GM19397 (cell line): ENCODE measurements around the gene NSUN3.
A peak's percentile ranks its signal among the peaks of the same experiment; 100 is the strongest.
"Not testable (repeated sequence)": the region's sequence is repeated elsewhere in the genome, so short reads cannot be mapped to it uniquely, and the experiment has no call there.

Experiments
- ATAC-seq: cut with Tn5 transposase; IDR thresholded peaks from one replicate; pipeline ENCODE4 v1.9.1; 2021; ENCODE audit warnings: mild to moderate bottlenecking, moderate library complexity; ENCODE audit not compliant: unreplicated experiment

Gene NSUN3

DNA sequence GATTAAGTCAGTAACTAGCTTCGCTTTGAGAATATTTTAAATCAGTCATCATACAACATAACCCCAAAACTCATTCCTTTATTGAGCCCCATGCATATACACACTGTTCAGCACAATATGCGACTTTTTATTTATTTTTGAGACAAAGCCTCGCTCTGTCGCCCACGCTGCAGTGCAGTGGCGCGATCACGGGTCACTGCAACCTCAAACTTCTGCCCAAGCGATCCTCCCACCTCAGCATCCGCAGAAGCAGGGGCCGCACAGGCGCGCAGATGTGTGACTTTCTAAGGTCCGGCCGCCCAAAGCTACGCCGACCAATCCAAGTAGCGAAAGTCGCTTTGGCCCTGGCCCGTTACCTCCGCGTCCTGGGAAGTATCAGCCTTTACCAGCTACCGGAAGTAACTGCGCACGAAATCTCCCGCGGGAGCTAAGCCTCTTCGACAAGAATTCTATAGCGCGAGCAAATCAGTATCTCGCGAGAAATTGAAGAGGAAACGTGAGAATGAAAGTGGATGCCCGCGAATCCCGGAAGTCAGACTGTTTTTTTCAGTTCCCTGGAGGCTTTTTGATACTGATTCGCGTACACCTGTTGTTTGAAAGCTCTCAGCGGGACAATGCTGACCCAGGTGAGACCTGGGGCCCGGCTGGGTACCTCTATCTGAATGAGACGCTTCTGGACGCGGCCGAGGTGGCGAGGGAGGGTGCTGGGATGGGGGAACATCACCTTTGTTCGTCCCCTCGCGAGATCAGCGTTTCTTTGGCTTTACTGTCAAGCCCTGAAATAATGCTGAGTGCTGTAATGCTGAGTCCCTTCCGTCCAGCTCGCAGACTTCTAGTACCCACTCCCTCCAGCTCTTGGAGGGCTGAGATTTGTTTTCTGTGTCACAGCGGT lies at the start of gene NSUN3, which contains the start of gene DHFR2:
Gene NSUN3 (plus strand): TSS at position 549 of the 892 bp plus-strand sequence. CDS start 66 bp downstream, at position 615.
Gene DHFR2 (minus strand): TSS at position 404 of the 892 bp plus-strand sequence. CDS start 1,405 bp downstream, outside the sequence.
- peak; percentile 89 for ATAC-seq

DNA sequence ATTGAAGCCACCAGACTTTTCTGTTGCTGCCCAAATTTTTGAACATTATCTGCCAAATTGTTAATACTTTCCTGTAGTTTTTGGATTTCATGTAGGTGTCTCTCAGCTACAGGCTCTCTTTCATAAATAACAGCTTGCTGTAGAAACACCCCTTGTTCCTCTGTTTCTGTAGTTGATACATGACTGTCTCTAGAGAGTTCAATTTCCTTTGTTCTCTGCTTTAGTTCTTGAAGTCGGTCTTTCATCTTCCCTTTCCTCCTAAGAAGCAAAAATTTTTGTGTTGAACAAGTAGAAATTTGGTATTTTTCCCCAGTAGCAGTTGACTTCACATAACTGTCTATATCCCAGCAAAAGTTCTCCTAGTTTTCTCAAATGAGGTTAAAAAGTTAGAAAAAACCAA lies 47.8 kb upstream of the NSUN3 start:
- no peak for ATAC-seq

DNA sequence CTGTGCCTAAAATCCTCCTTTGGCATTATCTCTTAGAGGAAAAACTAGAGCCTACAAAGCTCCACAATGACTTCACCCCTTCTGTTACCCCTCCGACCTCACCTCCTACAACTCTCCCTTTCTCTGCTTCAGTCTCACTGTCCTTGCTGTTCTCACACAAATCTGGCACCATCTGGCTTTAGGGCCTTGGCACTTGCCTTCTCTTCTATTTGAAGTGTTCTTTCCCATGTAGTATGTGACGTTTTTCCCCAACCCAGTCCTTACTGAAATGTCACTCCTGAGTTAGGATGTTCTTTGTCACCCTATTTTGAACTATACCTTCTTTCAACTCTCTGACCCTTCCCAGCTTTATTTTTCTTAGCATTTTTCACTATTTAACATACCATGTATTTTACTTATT lies 43.2 kb upstream of the NSUN3 start:
- ATAC-seq, result no peak

DNA sequence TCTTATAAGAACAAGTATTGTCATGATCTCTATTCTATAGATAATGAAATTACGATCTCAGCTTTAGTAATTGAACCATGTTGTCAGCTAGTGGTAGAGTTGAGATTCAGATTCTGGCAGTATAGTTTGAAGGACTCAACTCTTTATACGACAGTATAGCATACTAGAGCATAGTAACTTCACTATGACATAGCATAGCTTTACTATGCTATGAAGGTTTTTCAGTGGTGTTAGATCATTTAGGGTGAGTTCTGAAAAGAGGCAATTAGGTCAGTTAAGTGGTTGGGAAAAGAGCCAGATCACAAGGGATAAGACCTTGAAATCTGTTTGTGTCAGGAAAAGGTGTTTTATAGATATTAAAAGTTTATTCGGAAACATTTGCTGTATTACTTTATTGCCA lies 42.6 kb upstream of the NSUN3 start:
- ATAC-seq, result no peak

DNA sequence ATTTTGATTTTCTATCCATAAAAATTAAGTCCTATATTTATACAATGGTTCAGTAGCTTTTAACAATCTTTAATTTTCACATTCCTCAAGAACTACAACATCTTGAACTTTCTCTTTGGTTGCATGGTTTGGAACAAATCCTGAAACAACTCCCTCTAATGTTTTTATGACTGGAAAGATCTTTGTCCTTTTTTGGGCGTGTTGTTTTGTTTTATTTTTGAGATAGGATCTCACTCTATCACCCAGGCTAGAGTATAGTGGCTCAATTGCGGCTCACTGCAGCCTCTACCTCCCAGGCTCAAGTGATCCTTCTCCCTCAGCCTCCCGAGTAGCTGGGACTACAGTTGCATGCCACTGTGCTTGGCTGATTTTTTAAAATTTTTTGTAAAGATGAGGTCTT lies 38.5 kb upstream of the NSUN3 start:
- no peak for ATAC-seq

DNA sequence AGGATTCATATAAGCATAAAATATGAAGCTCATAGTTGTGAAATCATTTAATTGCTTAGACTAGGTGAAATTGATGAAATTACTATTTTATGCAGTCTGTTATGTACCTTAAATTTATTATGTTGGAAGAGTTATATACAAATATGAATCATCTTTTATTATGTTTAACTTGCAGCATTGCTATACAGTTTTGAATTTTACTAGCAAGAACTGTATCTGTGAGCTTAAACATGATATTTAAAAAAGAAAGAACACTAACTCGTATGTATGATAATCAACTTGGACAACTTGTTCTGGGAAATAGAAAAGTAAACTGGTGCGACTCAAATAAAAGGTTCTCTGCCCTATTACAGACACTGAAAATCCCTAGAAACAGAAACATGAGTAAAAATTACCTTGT lies 36.2 kb upstream of the NSUN3 start:
- ATAC-seq, result no peak

DNA sequence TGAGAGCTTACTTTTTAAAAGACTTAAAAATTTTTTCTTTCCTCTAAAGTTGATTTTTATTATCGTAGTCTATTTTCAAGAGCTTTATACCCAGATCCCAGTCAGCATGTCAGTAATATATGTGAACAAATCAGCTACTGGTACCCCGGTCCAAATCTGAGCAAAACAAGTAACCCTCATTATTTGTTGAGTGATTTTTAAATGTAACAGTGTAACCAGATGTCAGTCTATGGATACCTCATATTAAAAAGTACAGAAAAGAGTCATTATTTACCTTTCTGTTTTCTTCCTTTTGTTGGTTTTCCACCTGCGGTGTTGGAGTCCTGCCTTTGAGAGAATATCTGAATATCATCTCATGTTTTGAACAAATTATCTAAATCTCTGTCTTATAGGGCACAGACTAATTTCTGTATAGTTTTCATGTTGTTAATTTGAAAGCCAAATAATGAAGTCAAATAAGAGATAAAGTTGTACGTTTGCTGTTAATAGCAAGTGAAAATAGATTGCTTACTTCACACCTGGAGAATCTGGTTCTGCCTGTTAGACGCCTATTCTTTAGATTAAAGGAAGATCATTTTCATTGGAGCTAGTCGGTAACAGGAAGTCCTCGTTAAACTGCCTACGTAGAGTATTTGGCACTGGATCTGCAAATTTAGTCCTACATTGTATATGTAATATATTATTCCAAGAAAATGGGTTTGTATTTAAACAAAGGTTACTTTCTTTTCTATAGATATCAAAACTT lies 34.6 kb upstream of the NSUN3 start, which contains the start of gene STX19:
Gene STX19 (minus strand): TSS at position 505 of the 745 bp plus-strand sequence. CDS start 13,328 bp downstream, outside the sequence.
- ATAC-seq, result no peak

DNA sequence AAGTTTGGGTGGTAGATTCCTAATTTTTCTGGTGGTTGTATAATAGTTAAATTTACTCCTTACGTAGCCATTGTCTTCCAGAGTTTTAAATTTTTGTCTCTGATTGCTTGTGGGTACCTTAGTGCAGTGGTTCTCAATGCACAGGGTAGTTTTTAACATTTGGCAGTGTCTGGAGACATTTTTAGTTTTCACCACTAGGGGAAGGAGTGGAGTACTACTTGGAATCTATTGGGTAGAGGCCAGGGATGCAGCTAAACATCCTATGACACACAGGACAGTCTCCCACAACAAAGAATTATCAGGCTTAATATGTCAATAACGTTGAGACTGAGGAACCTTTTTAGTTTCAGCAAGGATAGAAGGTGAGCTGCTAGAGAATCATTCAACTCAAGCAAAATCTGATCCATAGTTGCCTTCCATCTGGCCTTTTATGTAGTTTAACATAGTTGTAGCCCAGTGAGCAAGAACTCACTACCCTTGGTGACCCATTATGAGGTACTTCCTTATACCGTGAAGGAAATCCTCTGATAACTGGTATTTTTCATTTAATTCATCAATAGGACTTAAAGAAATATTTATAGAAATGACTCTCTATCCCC lies 25.9 kb upstream of the NSUN3 start:
- ATAC-seq, result no peak

DNA sequence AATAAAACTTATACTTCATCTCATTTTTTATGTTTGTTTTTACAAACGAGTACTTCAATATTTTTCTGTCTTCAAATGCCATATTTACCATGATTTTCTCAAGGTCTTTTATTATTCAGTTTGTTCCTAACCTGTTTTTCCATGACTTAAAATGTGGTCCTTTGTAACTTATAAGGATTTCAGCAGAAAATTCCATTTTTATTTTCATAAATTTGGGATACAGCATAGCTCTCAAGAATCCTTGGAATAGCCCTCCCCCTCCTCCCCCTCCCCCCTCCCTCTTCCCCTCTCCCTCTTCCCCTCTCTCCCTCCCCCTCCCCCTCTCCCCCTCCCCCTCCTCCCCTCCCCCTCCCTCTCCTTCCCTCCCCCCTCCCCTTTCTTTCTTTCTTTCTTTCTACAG lies 19.6 kb upstream of the NSUN3 start:
- ATAC-seq, result no peak

DNA sequence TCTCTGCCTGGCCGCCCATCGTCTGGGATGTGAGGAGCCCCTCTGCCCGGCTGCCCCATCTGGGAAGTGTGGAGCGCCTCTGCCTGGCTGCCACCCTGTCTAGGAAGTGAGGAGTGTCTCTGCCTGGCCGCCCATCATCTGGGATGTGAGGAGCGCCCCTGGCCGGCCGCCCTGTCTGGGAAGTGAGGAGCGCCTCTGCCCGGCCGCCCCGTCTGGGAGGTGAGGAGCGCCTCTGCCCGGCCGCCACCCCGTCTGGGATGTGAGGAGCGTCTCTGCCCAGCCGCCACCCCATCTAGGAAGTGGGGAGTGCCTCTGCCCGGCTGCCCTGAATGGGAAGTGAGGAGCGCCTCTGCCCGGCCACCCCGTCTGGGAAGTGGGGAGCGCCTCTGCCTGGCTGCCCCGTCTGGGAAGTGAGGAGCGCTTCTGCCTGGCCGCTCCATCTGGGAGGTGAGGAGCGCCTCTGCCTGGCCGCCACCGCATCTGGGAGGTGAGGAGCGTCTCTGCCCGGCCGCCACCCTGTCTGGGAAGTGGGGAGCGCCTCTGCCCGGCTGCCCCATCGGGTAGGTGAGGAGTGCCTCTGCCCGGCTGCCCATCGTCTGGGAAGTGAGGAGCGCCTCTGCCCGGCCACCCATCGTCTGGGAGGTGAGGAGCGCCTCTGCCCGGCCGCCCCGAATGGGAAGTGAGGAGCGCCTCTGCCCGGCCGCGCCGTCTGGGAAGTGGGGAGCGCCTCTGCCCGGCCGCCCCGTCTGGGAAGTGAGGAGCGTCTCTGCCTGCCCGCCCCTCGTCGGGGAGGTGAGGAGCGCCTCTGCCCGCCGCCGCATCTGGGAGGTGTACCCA lies 18.5 kb upstream of the NSUN3 start:
- not testable (repeated sequence) for ATAC-seq

DNA sequence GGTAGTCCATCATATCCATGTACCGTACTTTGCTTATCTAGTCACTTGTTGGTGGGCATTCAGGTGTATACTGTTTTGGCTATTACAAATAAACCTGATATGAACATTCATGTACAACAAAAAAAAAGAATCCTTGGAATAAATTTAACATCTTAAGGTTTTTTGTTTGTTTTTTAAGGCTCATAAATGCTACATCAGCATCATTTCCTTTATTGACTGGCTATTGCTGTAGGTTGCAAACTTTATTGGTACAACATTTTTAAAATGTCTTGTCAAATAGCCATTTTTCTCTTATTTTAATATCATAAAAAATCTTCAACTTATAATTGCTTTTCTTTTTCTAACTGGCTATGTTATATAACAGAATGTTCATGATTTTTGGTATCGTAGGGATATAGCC lies 16.3 kb upstream of the NSUN3 start:
- no peak for ATAC-seq

DNA sequence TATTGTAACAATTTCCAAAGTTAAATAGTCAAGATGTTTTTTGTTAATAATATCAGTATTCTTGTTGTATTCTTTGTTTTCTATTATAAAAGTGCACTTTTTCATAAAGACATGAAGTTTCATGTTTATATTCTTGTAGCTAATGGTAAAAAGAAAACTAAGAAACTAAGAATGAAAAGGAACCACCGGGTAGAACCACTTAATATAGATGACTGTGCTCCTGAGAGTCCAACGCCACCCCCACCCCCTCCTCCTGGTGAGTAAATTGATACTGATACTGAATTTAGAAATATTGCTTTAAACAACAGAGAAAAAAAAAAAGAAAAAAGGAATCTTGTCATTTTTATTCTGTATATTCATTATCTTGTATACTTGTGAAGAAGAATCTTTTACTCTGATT lies 13.6 kb upstream of the NSUN3 start:
- ATAC-seq, result no peak

DNA sequence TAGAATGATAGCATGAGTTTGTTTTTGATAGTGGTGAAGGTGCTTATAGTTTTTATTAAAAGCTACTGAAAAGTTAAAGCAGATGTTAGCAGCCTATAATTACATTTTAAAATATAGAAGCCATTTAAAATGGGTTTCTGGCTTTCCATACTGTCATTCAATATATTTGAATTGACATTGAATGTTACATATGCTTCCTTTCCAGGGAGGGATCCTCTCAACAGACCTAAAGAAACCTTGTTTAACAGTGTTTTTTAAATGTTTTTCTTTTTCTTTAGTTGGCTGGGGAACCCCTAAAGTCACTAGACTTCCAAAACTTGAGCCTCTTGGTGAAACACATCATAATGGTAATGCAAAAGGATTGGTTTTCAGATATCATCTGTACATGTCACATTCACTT lies 12.3 kb upstream of the NSUN3 start:
- ATAC-seq, result no peak

DNA sequence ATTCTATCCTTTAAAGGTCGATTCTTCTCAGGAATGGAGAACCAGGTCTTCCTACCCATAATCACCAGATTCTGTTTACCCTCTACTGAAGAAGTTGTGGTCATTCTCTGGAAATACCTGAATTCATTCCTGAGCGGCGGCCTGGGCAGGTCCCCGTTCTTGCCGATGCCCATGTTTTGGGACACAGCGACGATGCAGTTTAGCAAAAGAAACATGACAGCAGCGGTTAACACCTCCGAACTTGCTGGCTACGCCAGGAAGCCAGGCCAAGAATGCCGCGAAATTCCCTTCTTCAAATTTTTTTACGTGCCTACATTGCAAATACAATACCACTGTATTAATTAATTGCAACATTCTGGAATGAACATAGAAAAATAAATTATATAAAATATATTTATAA lies 1.6 kb upstream of the NSUN3 start:
- no peak for ATAC-seq

DNA sequence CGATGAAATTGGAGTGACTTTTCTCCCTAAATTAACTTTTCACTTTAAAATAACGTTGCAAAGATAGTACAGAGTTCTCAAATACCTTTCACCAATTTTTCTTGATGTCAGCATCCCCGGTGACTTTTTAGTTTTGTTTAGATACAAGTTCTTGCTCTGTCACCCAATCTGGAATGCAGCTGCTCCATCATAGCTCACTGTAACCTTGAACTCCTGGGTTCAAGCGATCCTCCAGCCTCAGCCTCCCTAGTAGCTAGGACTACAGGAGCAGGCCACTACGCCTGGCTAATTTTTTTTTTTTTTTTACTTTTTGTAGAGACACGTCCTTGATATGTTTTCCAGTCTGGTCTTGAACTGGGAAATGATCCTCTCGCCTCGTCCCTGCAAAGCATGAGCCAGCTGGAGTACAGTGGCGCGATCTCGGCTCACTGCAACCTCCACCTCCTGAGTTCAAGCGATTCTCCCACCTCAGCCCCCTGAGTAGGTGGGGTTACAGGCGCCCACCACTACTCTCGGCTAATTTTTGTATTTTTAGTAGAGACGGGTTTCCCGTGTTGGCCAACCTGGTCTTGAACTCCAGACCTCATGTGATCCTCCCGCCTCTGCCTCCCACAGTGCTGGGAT lies 747 bp downstream of the NSUN3 start:
- ATAC-seq, result no peak

DNA sequence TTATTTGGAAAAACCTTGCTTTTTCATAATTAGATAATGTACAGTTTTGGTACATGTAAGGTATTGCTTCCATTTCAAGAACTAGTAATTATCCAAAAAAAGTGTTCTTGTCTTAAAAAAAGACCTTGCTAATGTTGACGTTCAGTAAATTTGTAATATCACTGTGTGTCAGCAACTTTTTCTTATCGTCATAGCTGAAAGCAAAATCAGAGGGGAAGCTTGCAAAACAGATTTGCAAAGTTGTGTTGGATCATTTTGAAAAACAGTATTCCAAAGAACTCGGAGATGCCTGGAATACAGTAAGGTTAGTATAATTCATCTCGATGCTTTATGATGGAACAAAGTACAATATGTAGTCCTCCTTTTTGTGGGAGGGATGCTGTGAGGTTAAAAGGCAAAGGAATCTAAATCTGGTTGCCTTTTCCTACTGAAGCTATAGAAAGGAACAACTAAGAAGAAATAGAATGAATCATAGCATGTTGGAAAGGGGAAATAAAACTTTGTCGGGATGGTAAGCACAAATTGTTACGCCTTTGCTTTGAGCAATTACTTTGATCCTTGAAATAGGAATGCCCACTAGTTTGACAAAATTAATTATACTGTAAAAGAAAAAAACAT lies 1.5 kb downstream of the NSUN3 start:
- ATAC-seq, result no peak

DNA sequence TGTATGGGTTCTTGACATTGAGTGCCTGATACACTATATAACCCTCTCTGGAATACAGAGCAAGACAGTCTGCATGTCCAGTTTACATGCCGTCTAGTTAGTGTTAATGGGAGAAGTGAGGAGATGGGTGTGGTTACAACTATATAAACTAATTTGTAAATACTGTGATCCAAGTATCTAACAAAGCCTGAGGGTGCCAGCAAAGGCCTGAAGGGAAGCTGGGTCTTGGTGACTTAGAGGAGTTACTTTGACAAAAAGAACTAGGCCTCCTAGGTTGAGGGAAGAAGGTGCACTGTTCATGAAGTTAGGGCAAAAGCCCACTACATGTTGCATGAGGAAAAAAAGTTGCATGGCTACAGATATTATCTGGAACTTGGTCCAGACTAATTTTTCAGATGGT lies 2.3 kb downstream of the NSUN3 start:
- no peak for ATAC-seq

DNA sequence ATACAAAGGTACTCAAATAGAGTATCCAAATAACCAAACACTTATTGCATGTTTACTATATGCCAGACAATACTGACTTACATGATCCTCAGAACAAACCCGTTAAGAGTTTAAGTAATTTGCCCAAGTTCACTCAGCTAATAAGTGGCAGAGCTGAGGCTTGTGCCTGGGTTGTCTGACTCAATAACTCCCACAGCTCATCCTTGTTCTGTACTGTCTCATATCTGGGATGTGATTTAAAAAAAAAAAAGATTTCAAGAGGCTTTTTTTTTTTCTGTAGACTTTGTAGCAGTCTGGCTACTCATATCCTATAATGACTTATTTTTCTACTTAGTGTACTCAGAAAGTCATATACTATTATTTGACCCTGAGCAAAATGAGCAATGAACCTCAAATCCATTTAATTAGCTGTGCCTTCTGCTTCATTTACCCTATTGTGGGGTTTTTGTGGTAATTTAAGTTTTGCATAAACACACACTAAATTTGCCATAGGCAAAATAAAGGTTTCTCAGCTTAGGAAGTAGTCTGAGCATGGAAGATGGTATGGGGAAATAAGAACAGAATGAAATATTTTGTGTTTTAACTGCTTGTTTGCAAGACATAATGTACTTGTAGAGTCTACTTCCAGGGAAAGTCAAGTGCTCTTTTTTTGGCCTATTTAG lies 3.1 kb downstream of the NSUN3 start:
- no peak for ATAC-seq
